GM18517 (cell line): ENCODE measurements around the gene RAPH1.
"Not testable (repeated sequence)": the region's sequence is repeated elsewhere in the genome, so short reads cannot be mapped to it uniquely, and the experiment has no call there.

ENCODE experiments used
- ATAC-seq: cut with Tn5 transposase; IDR thresholded peaks from one replicate; pipeline ENCODE4 v1.9.1; 2021; ENCODE audit warnings: mild to moderate bottlenecking, moderate library complexity; ENCODE audit not compliant: unreplicated experiment

Gene RAPH1

GRCh38 chr2:203547356-203547755 is 12.3 kb upstream of the RAPH1 start:
- ATAC-seq, result no peak

GRCh38 chr2:203544402-203544801 is 9.3 kb upstream of the RAPH1 start:
- ATAC-seq, result no peak

GRCh38 chr2:203543898-203544328 is 8.8 kb upstream of the RAPH1 start:
- no peak for ATAC-seq

GRCh38 chr2:203540598-203540997 is 5.5 kb upstream of the RAPH1 start:
- ATAC-seq, result not testable (repeated sequence)

- not testable (repeated sequence) for ATAC-seq
Observed at GRCh38 chr2:203538237-203538636, 3.1 kb upstream of the RAPH1 start.

- not testable (repeated sequence) for ATAC-seq
Observed at GRCh38 chr2:203536586-203536951, 1.5 kb upstream of the RAPH1 start.

GRCh38 chr2:203535784-203536585 is 884 bp upstream of the RAPH1 start:
- ATAC-seq, result no peak

- ATAC-seq, result peak; percentile 26
Observed at GRCh38 chr2:203534621-203535077, 452 bp downstream of the RAPH1 start.

GRCh38 chr2:203533676-203534591 is 1.2 kb downstream of the RAPH1 start:
- ATAC-seq, result no peak

GRCh38 chr2:203532957-203533658 is 2.0 kb downstream of the RAPH1 start:
- ATAC-seq, result no peak

GRCh38 chr2:203527719-203528118 is 7.4 kb downstream of the RAPH1 start:
- no peak for ATAC-seq

- not testable (repeated sequence) for ATAC-seq
Observed at GRCh38 chr2:203513268-203513667, 21.8 kb downstream of the RAPH1 start.

GRCh38 chr2:203510941-203511305 is 24.2 kb downstream of the RAPH1 start:
- no peak for ATAC-seq

GRCh38 chr2:203510256-203510940 is 24.7 kb downstream of the RAPH1 start:
- no peak for ATAC-seq

- not testable (repeated sequence) for ATAC-seq
Observed at GRCh38 chr2:203503460-203503859, 31.6 kb downstream of the RAPH1 start.

GRCh38 chr2:203501873-203502272 is 33.2 kb downstream of the RAPH1 start:
- no peak for ATAC-seq

- no peak for ATAC-seq
Observed at GRCh38 chr2:203500951-203501350, 34.1 kb downstream of the RAPH1 start.

- no peak for ATAC-seq
Observed at GRCh38 chr2:203500297-203500696, 34.8 kb downstream of the RAPH1 start.

GRCh38 chr2:203498161-203498560 is 36.9 kb downstream of the RAPH1 start:
- no peak for ATAC-seq

GRCh38 chr2:203492965-203493364 is 42.1 kb downstream of the RAPH1 start:
- no peak for ATAC-seq

GRCh38 chr2:203490391-203490790 is 44.7 kb downstream of the RAPH1 start:
- ATAC-seq, result no peak
